HFF-Myc (cell line): ENCODE results near the gene SGCD.

Source experiments
- DNase-seq: peaks from one replicate; pipeline ENCODE4 v3.0.0-alpha.2; 2011; ENCODE audit warnings: low read depth; ENCODE audit errors: extremely low read depth
- H3K4me3 ChIP-seq: replicated peaks from 2 replicates; pipeline ENCODE4 v1.5.1; 2011; ENCODE audit warnings: low read depth, mild to moderate bottlenecking, control low read depth, low read length
- TF ChIP-seq, protein P1 (sequence below): IDR thresholded peaks from 2 replicates; pipeline ENCODE4 v1.5.1; 2012; ENCODE audit warnings: mild to moderate bottlenecking, low read depth, low read length, control low read depth; ENCODE audit errors: missing control alignments

The SGCD gene

DNA sequence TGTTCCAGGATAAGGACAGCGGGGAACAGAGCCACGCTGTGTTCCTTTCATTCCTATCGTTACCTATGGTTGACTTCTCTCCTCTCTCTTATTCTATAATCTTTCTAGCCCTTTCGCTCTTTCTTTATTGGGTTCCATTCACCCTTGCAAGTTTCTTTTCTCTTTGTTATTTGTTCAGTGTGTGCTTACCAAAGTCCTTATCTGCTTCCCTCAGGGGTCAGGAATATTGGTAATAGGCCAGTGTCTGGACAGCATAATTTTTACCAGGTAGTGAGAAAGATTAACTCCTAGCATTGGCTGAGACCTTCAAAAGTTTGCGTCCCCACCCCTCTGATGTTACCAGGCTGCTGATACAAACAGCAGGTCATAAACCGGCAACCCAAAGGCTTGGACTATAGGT, 4.9 kb downstream of the SGCD start:
- no peak for DNase-seq
- H3K4me3 ChIP-seq: no peak overlapping the region
- TF ChIP-seq, protein P1, sequence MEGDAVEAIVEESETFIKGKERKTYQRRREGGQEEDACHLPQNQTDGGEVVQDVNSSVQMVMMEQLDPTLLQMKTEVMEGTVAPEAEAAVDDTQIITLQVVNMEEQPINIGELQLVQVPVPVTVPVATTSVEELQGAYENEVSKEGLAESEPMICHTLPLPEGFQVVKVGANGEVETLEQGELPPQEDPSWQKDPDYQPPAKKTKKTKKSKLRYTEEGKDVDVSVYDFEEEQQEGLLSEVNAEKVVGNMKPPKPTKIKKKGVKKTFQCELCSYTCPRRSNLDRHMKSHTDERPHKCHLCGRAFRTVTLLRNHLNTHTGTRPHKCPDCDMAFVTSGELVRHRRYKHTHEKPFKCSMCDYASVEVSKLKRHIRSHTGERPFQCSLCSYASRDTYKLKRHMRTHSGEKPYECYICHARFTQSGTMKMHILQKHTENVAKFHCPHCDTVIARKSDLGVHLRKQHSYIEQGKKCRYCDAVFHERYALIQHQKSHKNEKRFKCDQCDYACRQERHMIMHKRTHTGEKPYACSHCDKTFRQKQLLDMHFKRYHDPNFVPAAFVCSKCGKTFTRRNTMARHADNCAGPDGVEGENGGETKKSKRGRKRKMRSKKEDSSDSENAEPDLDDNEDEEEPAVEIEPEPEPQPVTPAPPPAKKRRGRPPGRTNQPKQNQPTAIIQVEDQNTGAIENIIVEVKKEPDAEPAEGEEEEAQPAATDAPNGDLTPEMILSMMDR: no peak

DNA sequence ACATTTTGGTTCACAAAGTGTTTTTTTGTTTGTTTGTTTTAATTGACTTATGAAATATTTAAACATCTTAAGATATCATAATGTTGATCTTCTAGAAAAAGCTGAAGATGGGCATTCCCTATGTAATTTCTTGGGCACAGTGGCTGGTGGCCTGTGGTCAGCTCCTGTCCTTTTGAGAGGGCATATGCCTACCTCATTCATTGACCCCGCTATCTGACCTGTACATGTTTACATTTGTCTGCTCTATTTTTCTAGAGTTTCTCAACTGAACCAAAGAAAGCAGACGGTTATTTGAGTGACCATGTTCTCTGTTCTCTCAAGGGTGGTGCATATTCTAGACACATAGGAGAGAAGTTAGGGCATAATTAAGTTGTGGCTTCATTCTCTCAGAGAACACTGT, 5.3 kb downstream of the SGCD start:
- no peak for DNase-seq
- no peak overlapping the region for H3K4me3 ChIP-seq
- TF ChIP-seq, protein P1: no peak

DNA sequence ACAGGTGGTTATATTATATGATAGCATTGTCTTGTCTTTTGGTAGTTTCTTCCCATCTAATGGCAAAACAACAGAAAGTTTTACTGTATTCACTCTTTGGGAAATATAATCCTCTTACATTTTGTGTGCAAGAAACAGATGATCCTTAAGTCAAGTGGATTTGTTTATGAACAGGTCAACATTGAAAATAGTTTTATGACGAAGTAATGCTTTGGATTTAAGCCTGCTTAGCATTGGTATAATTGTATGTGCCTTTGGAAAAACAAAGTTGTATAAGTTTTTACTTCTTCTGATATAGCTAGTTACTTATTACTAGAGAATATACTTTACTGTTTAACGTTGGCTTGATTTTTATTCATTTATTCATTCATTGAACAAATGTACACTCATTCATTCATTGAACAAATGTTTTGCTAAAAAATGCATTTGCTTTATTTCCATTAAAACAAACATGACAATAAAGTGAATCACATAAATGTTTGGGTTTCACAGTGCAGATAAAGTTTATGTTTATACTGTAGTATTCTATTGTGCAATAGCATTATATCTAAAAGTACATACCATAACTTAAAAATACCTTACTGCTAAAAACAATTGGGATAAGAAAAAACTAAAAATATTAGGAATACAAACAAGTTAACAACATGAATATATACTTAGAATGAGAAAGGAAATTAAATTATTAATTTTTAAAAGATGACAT, 12.3 kb downstream of the SGCD start:
- TF ChIP-seq, protein P1: no peak

DNA sequence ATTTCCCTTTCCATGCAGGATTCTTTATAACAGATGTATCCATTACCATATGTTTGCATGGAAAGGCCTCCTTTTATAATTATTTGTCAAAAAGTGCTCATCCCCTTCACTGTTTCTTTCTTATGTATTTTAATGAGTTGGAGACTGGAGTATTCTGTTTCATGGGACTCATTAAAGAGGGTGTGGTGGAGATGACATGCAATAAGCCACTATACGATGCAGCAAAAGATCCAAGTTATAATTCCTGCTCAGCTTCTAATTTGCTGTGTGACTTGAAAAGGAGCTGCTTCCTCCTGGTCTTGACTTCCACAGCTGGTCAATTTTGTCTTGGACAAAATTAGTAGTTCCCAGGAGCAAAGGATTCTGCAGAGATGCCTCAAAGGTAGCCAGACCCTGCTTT, 13.9 kb downstream of the SGCD start:
- TF ChIP-seq, protein P1: no peak
- H3K4me3 ChIP-seq: no peak overlapping the region
- DNase-seq: no peak

More for the DNA sequence above, 12.3 kb downstream of the SGCD start:
- H3K4me3 ChIP-seq: no peak overlapping the region
- DNase-seq: no peak

DNA sequence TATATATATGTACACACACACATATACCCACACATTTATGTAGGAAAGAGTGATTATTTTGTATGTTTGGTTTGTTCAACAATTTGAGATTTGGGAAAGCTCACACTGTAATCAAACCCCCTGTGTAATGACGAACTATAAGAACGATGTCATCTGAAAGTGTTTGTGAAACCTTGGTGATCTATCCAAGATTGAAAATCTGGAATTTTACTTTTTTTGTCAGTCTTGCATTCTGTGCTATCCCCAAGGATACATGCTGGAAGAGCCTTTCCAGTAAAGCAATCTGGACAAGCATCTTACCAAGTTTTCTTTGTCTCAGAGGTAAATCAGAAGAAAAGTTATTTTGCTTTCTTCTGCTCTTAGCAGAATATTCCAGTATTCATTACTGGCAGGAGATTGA, 23.3 kb downstream of the SGCD start:
- no peak overlapping the region for H3K4me3 ChIP-seq
- TF ChIP-seq, protein P1: no peak
- no peak for DNase-seq

DNA sequence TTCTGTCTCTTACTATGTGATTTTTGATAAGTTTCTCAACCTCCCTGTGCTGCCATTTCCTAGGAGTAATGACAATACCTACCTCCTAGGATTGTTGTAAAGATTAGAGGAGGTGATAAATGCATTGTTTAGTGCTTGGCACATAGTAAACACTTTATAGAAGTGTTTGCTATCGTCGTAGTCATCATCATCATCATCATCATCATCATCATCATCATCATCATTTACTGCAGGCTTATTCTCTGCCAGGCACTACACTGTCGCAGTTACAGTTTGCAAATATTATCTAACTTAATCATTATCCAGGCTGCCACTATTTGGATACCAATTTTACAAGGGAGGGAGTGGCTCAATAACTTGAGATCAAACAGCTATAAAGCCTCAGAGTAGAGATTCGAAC, 24.5 kb downstream of the SGCD start:
- H3K4me3 ChIP-seq: no peak overlapping the region
- DNase-seq: no peak
- TF ChIP-seq, protein P1: no peak

DNA sequence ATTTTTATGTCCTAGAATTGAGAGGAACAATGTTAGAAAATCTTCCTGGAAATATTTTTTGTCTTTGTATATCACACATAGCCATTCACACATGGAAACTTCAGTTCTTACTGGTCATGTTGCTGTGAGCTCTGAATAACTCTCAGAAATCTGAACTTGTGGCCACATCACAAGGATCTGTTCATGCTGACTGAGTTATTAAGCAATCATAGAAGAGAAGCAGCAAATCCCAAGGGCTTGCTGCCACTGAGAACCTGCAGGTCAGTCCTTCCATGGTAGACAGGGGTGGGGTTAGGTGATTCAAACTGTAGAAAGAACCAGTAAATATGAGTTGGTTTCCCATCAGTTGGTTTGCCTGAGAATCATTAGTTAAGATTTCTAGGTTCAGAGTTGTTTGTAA, 27.6 kb downstream of the SGCD start:
- H3K4me3 ChIP-seq: no peak overlapping the region
- TF ChIP-seq, protein P1: no peak
- DNase-seq: no peak
